HepG2 (cell line): ENCODE data around the gene MACROD2. TPM values are rescaled to one million over a fixed set of nuclear protein-coding genes. Genes with fewer than 3 reads are reported as not detected.

Experiments
- ATAC-seq: fragments of 200-7000 bp; cut with Tn5 transposase; 3 replicates; pipeline ENCODE4 v1.9.1; 2020; ENCODE audit warnings: mild to moderate bottlenecking, moderate library complexity
- BruUV-seq: library from RNA; stranded (reverse); fragments of 400-500 nt; replicated peaks from 2 replicates; lab custom pipeline; 2021; lab: Mats Ljungman, UMichigan
- CTCF ChIA-PET: fragments of 300-600 bp; formaldehyde crosslinking; extraction: SDS; loops from one replicate; lab custom pipeline; 2021; ENCODE audit warnings: low total read pairs, inconsistent platforms, low intra/inter-chr PET ratio; lab: Yijun Ruan, JAX
- POLR2A ChIA-PET: fragments of 350-600 bp; sonication (Branson Sonifier 250); formaldehyde crosslinking; loops from one replicate; lab custom pipeline; 2020; ENCODE audit warnings: antibody characterized with exemption, inconsistent platforms; lab: Yijun Ruan, JAX
- DNase-seq: peaks from one replicate; pipeline ENCODE4 v3.0.0-alpha.2; 2015; ENCODE audit warnings: low spot score
- FAIRE-seq: peaks from 3 replicates; lab custom pipeline; 2011; peaks lifted over from hg19 to GRCh38; lab: Jason Lieb, UNC
- H2AFZ ChIP-seq: one replicate; pipeline ENCODE4 v1.6.1; 2011; ENCODE audit warnings: low read length, inconsistent platforms
- H3K27ac ChIP-seq: fragments of 300-600 bp; 3 replicates; pipeline ENCODE4 v1.8.0; 2011; ENCODE audit warnings: mixed run types, mild to moderate bottlenecking, mixed read lengths, low read length, inconsistent platforms; ENCODE audit not compliant: insufficient read depth; ENCODE audit errors: extremely low read length
- H3K27me3 ChIP-seq, 2 experiments: fragments of 200-600 bp in 1 of 2; 2 replicates in 1 of 2; 3 replicates in 1 of 2; pipeline versions ENCODE4 v1.6.0 to v1.8.0; 2011; ENCODE audit warnings: low read length in 2 of 2, mild to moderate bottlenecking in 2 of 2, moderate library complexity in 2 of 2, inconsistent platforms in 1 of 2; ENCODE audit not compliant: insufficient read depth in 2 of 2, control insufficient read depth in 1 of 2
- H3K36me3 ChIP-seq, 2 experiments: fragments of 200-600 bp in 1 of 2; replicated peaks in 1 of 2; 2 replicates in 1 of 2; 3 replicates in 1 of 2; pipeline versions ENCODE4 v1.5.1 to v1.8.0; 2011; ENCODE audit warnings: low read length in 2 of 2, inconsistent platforms in 1 of 2; ENCODE audit not compliant: insufficient read depth in 2 of 2, control insufficient read depth in 1 of 2
- H3K4me1 ChIP-seq: 2 replicates; pipeline ENCODE4 v1.5.1; 2012; ENCODE audit warnings: low read length, inconsistent platforms; ENCODE audit not compliant: insufficient read depth
- H3K4me2 ChIP-seq: 2 replicates; pipeline ENCODE4 v1.6.0; 2011; ENCODE audit warnings: low read depth, low read length, inconsistent platforms
- H3K4me3 ChIP-seq, 3 experiments: fragments of 200-600 bp in 1 of 3; sonication (generic), shearing (Covaris generic) in 1 of 3; replicated peaks in 1 of 3; 2 replicates each; pipeline ENCODE4 v1.5.1; 2011 to 2016; ENCODE audit warnings: low read length in 3 of 3, inconsistent platforms in 2 of 3, low read depth in 2 of 3, mild to moderate bottlenecking in 2 of 3, control low read depth in 1 of 3, mixed read lengths in 1 of 3; ENCODE audit not compliant: insufficient read depth in 1 of 3
- H3K79me2 ChIP-seq: one replicate; pipeline ENCODE4 v1.6.1; 2011; ENCODE audit warnings: low read length, inconsistent platforms; ENCODE audit not compliant: insufficient read depth
- H3K9ac ChIP-seq: 2 replicates; pipeline ENCODE4 v1.6.0; 2011; ENCODE audit warnings: mild to moderate bottlenecking, low read depth, low read length, inconsistent platforms; ENCODE audit not compliant: insufficient read depth
- H3K9me3 ChIP-seq: 2 replicates; pipeline ENCODE4 v1.5.1; 2012; ENCODE audit warnings: mild to moderate bottlenecking, low read length
- H4K20me1 ChIP-seq: 2 replicates; pipeline ENCODE4 v1.6.0; 2011; ENCODE audit warnings: inconsistent platforms, mild to moderate bottlenecking, low read length, moderate library complexity; ENCODE audit not compliant: insufficient read depth
- GFI1 ChIP-seq: sonication (generic); formaldehyde crosslinking; IDR thresholded peaks from 2 replicates; pipeline ENCODE4 v1.5.0; 2020; ENCODE audit warnings: missing genetic modification reagents, mild to moderate bottlenecking, borderline replicate concordance
- IRF2 ChIP-seq: IDR thresholded peaks from 2 replicates; pipeline ENCODE4 v1.6.1; 2018; ENCODE audit warnings: missing genetic modification reagents, missing compliant biosample characterization
- KLF13 ChIP-seq: sonication (generic); formaldehyde crosslinking; IDR thresholded peaks from 2 replicates; pipeline ENCODE4 v1.4.0; 2020; ENCODE audit warnings: mild to moderate bottlenecking, missing genetic modification reagents
- PLRG1 ChIP-seq: fragments of 450-650 bp; conservative IDR thresholded peaks from 2 replicates; pipeline ENCODE4 v1.6.1; 2016
- SALL2 ChIP-seq: sonication (generic); formaldehyde crosslinking; IDR thresholded peaks from 2 replicates; pipeline ENCODE4 v1.8.1; 2023; ENCODE audit warnings: mild to moderate bottlenecking, missing genetic modification reagents, inconsistent platforms
- SNRNP70 ChIP-seq: fragments of 200-400 bp; formaldehyde crosslinking; IDR thresholded peaks from 2 replicates; pipeline ENCODE4 v1.6.1; 2017; ENCODE audit warnings: mild to moderate bottlenecking, low read depth, low read length, moderate library complexity
- SP1 ChIP-seq, 2 experiments: fragments of 450-650 bp in 1 of 2; sonication (generic) in 1 of 2; formaldehyde crosslinking in 1 of 2; IDR thresholded peaks; 2 replicates each; pipeline versions ENCODE4 v1.4.0 to v1.6.1; 2016 to 2020; ENCODE audit warnings: missing genetic modification reagents in 1 of 2
- ZC3H13 ChIP-seq: sonication (generic); formaldehyde crosslinking; IDR thresholded peaks from 2 replicates; pipeline ENCODE4 v1.8.1; 2023; ENCODE audit warnings: mild to moderate bottlenecking, missing genetic modification reagents, moderate library complexity
- ZIK1 ChIP-seq: sonication (generic); formaldehyde crosslinking; IDR thresholded peaks from 2 replicates; pipeline ENCODE4 v1.5.0; 2020; ENCODE audit warnings: mild to moderate bottlenecking, low read depth, missing genetic modification reagents, borderline replicate concordance
- ZNF747 ChIP-seq: sonication (generic); formaldehyde crosslinking; IDR thresholded peaks from 2 replicates; pipeline ENCODE4 v1.8.1; 2023; ENCODE audit warnings: missing genetic modification reagents, mild to moderate bottlenecking, borderline replicate concordance
- WGBS: methylation state at CpG from one replicate; pipeline ENCODE4 v1.1.6; 2017; ENCODE audit warnings: low lambda C conversion rate; 5-methylcytosine and 5-hydroxymethylcytosine counted together
- in situ Hi-C: cut with HindIII; loops from 2 replicates; pipeline ENCODE4 v1.10.0; 2017; ENCODE audit warnings: low pct_unique_long_range_greater_than_20kb; ENCODE audit not compliant: extremely low pct_ligation_motif_present
- intact Hi-C: fragments of 100-400 bp; cut with micrococcal nuclease; formaldehyde crosslinking; loops from one replicate; pipeline ENCODE4 v1.10.0; 2022; ENCODE audit not compliant: unreplicated experiment
- polyA plus RNA-seq, 8 experiments: library from polyadenylated mRNA; depleted of rRNA in 3 of 8; stranded (reverse) in 7 of 8; unstranded in 1 of 8; fragments of >200 nt; fragmentation: Illumina TruSeq in 4 of 8; extraction: Trizol in 4 of 8; gene quantifications; 2 replicates each; pipeline versions ENCODE4 v1.2.1 to v1.2.3, GENCODE V29; 2011 to 2016; ENCODE audit warnings: low read depth in 4 of 8, missing spikeins in 1 of 8, mixed read lengths in 1 of 8; ENCODE audit not compliant: insufficient read depth in 1 of 8
- total RNA-seq, 5 experiments: library from RNA; depleted of rRNA; stranded (reverse); fragments of >200 nt; fragmentation: Illumina TruSeq; extraction: Trizol; gene quantifications; 2 replicates each; pipeline ENCODE4 v1.2.3, GENCODE V29; 2016; ENCODE audit warnings: low read depth in 1 of 5
- TF ChIP-seq, protein P1 (sequence below): fragments of 450-650 bp; IDR thresholded peaks from 2 replicates; pipeline ENCODE4 v1.6.1; 2017
- TF ChIP-seq, protein P2 (sequence below): IDR thresholded peaks from 2 replicates; pipeline ENCODE4 v1.6.1; 2016; ENCODE audit warnings: missing biosample characterization, missing genetic modification reagents, low read depth

Gene MACROD2
- total and polyA plus RNA-seq, 2 of the 13 experiments (the other 11 are each of a cell fraction or from before 2014, with no cell fraction given) = 0.13 to 0.51 TPM

DNA sequence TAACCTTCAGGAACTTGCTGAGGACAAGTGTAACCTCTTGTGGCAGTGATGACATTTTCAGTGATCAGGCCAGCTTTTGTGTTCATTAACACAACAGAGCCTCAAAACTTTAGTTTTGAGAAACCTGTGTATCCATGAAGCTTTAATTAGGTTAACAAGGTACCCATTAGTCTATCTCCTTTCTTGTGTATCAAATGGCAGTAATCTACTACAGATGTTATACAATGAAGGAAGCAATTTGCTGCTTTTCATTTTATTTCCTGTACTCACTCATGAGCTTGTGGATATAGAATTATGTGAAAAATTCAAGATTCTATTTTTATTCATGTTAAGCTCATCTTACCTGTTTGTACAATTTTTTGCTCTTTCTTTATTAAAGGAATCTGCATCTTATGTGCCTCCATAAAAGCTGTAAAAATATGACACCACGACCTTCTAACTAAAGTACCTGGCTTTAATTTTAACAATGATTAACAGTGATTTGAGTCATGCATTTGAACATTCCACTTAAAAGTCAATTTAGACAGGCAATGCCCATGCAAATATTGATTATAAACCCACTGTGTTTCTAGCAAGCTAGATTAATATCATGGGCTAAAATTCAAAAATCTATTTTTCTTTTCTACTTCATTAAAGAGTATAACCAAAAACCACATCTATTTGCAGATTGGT lies 1680.6 kb downstream of the MACROD2 start:
- Histone ChIP-seq H3K4me3 (no peak overlapping the region), H2AFZ (no peak overlapping the region), H3K36me3 (no peaks in the 10 kb centered on the region), H3K9ac (no peak overlapping the region), H4K20me1 (no peaks in the 10 kb centered on the region), H3K9me3 (peaks cover 65% of the 10 kb centered on the region), H3K4me1 (no peaks in the 10 kb centered on the region), H3K4me2 (no peak overlapping the region), H3K79me2 (no peaks in the 10 kb centered on the region), H3K27ac (no peak overlapping the region), H3K27me3 (no peaks in the 10 kb centered on the region)
- intact Hi-C loops = no loop called here
- ATAC-seq (no peak), FAIRE-seq (no peak), DNase-seq (no peak)
- TF ChIP-seq, protein P1, sequence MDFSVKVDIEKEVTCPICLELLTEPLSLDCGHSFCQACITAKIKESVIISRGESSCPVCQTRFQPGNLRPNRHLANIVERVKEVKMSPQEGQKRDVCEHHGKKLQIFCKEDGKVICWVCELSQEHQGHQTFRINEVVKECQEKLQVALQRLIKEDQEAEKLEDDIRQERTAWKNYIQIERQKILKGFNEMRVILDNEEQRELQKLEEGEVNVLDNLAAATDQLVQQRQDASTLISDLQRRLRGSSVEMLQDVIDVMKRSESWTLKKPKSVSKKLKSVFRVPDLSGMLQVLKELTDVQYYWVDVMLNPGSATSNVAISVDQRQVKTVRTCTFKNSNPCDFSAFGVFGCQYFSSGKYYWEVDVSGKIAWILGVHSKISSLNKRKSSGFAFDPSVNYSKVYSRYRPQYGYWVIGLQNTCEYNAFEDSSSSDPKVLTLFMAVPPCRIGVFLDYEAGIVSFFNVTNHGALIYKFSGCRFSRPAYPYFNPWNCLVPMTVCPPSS = no peak
- no peak for TF ChIP-seq ZC3H13 (CRISPR knock-in tag)
- no peak for TF ChIP-seq SALL2 (CRISPR knock-in tag)
- TF ChIP-seq, protein P2, sequence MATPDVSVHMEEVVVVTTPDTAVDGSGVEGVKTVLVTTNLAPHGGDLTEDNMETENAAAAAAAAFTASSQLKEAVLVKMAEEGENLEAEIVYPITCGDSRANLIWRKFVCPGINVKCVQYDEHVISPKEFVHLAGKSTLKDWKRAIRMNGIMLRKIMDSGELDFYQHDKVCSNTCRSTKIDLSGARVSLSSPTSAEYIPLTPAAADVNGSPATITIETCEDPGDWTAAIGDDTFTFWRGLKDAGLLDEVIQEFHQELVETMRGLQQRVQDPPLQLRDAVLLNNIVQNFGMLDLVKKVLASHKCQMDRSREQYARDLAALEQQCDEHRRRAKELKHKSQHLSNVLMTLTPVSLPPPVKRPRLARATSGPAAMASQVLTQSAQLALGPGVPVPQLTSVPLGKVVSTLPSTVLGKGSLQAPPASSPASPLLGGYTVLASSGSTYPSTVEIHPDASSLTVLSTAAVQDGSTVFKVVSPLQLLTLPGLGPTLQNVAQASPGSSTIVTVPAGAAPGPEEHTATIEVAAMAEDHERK (CRISPR knock-in tag) = no peak
- no peak for TF ChIP-seq GFI1 (CRISPR knock-in tag)
- no peak for TF ChIP-seq ZNF747 (CRISPR knock-in tag)
- TF ChIP-seq IRF2 (CRISPR knock-in tag) = no peak
- no peak for TF ChIP-seq ZIK1 (CRISPR knock-in tag)
- TF ChIP-seq SP1 (IDR thresholded peaks at IDR 0.05) = no peak
- TF ChIP-seq SP1 (CRISPR knock-in tag; IDR thresholded peaks at IDR 0.05) = no peak
- no peak for TF ChIP-seq SNRNP70
- TF ChIP-seq KLF13 (CRISPR knock-in tag) = no peak
- no peak for TF ChIP-seq PLRG1
- 0% methylated on average over 1 of the region's 1 CpG for WGBS
- in situ Hi-C loops = no loop called here
- CTCF ChIA-PET = no interaction called here
- no TSS peak for BruUV-seq
- POLR2A ChIA-PET = no interaction called here
